Ramos (cell line): Measurements from ENCODE around the gene HCFC1.

Source experiments
- in situ Hi-C: fragments of 300-500 bp; cut with MboI; formaldehyde crosslinking; loops from one replicate; pipeline ENCODE4 v1.14.3; 2022; ENCODE audit warnings: low sequenced_read_pairs; ENCODE audit not compliant: unreplicated experiment

HCFC1 gene

DNA sequence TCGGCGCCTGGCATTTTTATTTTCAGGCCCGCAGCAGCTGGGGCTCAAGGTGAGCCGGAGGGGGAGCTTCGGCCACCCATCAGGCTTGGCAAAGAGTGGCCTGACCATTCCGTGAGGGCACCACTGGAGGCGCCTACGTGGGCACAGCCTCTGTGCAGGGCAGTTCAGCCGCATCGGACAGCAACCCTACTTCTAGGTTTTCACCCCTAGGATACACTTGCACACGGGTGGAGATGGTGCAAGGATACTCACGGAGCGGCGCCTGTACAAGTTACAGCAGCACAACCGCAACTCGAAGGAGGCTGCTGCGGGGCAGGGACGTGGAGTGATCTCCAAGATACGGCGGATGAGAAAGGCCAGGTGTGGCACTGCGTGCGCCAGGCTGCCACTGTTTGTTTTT lies 10.8 kb downstream of the HCFC1 start:
- in situ Hi-C loops, result no loop called here

DNA sequence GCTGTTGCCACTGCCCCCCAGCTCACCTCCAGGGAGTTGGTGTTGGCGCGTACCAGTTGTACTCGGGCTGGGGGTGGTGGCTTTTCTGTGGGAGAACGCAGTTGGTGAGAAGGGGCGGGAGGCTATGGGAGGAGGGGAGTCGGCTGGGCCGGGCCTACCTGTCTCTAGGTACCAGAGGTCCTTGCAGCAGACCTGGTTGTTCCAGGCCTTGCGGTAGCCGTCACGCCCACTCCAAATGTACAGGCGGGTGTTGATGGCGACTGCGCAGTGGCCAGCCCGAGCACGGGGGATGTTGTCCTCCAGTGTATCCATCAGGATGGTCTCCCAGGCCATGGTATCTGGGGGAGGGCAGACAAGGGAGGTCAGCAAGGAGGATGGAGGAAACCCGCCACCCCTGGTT lies 11.5 kb downstream of the HCFC1 start:
- in situ Hi-C loops, result no loop called here

DNA sequence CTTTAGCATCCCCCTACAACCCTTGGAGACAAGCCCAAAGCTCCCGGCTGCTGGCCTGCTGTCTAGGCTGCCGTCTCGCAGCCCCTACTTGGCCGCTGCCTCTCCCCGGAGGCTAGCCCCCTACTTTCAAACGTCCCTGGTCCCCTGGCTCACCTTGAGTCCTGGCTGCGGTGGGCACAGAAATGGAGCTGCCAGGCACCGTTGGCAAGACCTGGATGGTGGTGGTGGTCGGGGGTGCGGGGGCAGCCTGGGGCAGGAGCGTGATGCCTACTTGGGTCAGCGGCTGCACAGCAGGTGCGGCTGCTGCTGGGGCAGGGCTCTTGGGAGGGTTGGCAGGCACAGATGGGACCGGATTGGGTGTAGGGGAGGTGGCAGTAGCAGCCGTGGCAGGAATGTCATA lies 12.0 kb downstream of the HCFC1 start:
- in situ Hi-C loops, result loop anchor here (10.0 kb wide), 1 partner anchor 195 kb away; the partner anchor contains the start of gene PLXNB3

DNA sequence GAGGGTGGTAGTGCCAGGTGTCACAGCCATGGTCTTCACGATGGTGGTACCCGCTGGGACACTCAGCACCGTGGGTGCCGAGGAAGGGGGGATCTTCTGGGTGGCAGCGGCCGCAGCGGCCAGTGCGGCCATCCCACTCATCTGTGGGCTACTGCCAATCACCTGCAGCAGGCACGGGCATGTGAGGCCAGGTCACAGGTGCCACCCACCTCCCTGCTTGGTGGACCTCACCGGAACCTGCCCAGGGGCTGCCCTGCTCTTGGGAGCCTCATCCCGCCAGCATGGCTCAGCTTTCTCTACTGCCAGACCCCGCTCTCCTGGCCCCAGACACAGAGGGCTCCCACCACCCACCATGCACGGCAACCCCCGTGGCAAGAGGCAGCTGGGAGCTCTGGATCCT lies 13.0 kb downstream of the HCFC1 start:
- in situ Hi-C loops, result loop anchor here (10.0 kb wide), 1 partner anchor 194 kb away; the partner anchor contains the start of gene PLXNB3

DNA sequence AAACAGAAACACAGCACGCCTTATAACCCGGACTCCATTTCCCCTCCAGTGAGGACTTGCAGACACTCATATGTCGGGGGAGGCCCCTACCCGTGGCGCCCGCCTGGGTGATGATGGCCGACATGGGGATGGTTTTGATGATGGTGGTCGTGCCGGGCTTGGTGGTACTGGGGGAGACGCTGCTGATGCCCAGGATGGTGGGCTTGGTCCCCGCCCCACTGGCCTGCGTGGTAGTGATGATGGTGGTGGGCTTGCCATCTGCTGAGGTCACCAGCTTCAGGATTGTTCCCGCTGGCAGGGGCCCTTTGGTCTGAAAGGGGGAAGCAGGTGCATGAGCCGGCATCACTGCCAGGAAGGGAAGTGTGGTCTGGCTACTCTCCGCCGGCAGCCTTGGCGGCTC lies 14.4 kb downstream of the HCFC1 start:
- in situ Hi-C loops, result loop anchor here (10.0 kb wide), 1 partner anchor 192 kb away; the partner anchor contains the start of gene PLXNB3

DNA sequence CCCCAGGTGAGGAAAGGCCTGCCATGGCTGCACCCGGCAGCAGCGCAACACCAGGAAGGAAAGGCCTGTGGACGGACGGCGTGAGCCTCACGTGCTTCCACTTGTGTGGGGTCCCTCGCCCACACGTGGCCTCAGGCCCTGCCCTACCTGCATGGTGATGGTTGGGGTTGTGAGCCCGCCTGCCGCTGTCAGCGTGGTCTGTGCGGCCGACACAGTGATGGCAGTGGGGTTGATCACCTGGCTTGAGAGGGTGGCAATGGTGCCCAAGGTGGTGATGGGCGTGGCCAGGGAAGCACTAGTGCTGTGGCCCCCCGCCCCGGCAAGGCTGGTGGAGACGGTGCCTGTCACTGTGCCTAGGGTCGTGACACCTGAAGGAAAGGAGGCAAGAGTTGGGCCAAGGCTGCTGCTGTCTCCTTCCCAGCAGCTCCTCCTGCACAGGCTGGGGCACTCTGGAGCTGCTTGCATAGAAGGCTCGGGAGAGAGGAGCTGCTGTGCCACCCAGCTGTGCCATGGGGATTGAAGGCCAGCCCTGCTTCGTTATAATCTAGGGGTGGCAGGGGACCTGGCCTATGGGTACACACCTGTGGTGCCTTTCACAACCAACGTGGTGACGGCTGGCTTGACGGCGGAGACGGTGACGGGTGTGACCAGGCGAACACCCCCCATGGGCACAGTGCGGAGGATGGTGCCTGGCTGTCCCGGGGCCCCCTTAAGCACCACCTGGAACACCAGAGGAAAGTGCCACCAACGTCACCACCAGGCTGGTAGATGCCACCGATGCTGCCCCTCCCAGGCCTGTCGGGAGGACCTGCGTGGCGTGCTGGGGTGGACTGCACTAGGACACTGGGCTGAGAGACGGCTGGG lies 15.3 kb downstream of the HCFC1 start:
- in situ Hi-C loops, result loop anchor here (10.0 kb wide), 1 partner anchor 191 kb away; the partner anchor contains the start of gene PLXNB3

DNA sequence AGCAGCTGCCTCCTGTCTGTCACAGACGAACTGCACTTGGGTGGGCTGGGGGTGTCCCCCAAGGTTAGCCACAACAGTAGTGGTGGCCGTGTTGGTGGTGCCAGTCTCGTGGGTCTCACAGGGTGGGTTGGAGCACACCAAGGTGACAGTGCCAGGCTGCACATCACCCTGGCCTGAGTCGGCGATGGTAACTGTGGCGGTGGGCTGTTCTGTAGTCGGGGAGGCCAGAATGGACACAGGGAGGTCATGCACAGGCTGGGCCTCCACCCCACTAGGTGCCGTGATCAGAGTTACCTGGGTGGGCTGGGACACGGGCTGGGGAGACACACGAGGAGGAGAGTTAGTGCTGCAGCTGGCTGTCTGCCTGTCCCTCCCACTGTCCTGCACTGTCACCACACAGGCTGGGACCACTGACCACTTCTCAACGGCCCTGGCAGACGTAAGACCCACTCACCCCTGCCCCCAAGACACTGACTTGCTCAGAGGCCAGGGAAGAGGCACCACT lies 16.3 kb downstream of the HCFC1 start:
- in situ Hi-C loops, result loop anchor here (10.0 kb wide), 1 partner anchor 190 kb away; the partner anchor contains the start of gene PLXNB3

DNA sequence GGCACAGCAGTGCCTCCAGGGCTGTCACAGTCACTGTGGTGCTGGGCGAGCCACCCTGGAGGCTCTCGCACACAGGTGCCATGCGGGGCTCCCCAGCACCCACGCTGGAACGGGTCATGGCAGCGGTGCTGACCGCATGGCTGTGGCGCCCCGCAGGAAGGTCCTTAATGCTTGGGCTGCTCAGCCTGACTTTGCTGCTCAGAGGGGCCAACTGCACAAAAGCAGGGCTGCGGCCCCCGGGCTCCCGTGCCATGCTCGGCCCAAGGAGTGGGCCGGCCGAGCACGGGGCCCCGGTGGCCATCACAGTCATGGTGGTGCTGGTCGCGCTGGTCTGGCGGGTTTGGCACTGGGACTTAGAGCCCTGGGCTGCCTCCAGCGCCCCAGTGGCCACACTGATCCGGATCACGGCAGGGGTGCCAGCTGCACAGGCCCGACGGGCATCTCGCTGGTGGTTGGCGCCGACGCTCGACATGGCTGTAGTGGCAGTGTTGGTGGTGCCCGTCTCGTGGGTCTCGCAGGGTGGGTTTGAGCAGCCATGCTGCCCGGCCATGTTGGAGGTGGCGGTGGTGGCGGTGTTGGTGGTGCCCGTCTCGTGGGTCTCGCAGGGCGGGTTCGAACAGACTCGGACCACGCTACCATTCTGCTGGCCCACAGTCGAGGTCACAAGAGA lies 16.9 kb downstream of the HCFC1 start:
- in situ Hi-C loops, result loop anchor here (10.0 kb wide), 1 partner anchor 190 kb away; the partner anchor contains the start of gene PLXNB3

DNA sequence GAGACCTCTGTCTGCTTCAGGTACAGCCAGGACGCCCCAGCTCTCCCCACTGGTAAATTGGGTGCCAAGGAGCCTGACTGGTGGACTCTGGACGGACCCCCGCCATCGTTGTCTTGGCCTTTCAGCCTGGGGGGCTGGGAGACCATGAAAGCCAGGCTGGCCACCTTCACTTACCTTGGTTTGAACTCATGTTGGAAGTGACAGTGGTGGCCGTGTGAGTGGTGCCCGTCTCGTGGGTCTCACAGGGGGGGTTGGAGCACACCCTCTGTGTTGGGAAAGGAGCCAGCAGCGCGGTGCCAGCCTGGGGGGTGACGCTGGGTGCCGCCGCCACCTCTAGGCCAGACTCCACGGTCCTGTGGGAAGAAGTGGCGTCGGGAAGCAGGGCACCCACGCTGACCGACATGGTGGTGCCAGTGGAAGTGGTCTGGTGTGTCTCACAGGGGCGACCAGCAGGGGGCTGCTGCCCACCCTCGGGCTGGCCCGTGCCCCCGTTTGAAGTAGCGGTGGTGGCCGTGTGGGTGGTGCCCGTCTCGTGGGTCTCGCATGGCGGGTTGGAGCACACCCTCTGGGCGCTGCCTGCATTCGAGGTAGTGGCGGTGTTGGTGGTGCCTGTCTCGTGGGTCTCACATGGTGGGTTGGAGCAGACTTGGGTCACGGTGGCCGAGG lies 17.6 kb downstream of the HCFC1 start:
- in situ Hi-C loops, result loop anchor here (10.0 kb wide), 1 partner anchor 189 kb away; the partner anchor contains the start of gene PLXNB3

DNA sequence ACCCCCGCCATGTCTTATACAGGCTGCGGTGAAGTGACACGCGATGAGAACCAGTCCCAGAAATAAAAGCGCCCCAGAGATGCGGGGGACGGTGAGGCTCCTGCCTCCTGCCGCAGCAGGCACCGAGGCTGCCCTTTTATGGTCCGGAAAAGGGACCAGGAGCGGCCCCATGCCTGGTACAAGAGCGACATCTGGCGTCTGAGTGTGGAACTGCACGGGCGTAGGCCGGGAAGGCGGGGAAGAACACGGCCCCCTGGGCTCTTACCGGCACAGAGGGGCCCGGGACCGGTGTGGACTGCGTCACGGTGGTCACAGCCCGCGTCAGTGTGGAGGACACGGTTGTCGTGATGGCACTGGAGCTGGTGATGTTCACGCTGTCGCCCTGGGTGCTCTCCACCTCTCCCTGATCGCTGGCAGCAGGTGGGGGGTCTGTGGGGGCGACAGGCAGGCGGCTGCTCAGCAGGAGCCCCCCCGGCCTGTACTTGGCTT lies 18.2 kb downstream of the HCFC1 start:
- in situ Hi-C loops, result loop anchor here (10.0 kb wide), 1 partner anchor 189 kb away; the partner anchor contains the start of gene PLXNB3

DNA sequence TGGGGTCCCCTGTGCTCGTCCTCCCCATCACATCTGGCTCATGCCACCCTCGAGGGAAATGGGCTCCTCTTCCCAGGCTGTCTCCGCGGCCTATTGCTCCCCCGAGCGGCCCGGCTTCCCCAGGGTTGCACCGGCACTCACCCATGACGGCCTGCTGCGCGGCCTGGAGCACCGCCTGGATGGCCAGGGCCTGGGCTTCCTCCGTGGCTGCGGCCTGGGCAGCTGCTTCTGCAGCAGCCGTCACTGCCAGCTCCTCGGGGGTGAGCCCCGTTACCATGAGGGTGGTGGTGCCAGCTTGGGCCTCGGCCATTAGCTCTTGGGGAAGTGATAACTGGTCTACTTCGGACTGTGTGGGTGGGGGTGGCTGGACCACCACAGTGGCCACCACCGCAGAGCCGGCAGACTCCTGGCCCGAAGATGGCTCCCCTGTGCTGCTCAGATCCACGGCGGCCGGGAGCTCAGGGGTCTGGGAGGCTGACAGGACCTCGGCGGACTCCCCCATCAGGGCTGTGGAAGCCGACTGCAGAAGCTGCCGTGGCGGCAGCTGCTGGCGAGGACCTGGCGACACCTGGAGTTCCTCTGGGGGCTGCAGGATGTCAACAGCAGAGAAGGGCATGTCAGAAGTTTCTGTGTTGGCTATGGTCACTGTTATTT lies 19.1 kb downstream of the HCFC1 start:
- in situ Hi-C loops, result loop anchor here (10.0 kb wide), 1 partner anchor 188 kb away; the partner anchor contains the start of gene PLXNB3

DNA sequence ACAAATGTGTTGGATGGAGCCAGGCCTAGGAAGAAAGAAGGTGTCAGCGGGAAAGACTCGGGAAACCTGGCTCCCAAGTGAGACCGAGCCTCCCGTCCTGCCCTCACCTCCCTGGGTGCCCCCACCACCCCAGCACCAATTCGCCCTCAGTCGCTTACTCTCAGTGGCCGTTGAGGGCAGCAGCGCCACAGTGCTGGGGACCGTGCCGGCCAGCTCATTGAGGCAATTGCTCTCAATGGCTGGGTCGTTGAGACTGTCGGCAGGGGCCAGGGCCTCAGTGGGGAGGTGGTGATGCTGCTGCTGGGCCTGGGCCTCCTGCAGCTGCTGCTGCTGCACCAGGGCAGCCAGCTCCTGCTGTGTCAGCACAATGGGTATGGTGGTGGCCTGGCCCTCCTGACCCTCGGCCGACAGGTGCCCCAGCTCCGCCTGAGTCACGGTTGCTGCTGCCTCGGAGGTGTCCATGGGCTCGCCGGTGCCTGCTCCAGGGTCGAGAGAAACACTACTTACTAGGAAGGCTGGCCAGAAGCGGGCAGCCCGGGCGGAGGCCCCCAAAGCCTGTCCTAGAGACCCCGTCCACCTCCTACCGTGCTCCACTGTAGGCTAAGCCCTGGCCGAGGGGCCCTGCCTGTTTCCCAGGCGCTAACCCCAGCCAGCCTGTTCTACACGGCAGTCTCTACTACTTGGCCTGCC lies 19.8 kb downstream of the HCFC1 start:
- in situ Hi-C loops, result loop anchor here (10.0 kb wide), 1 partner anchor 187 kb away; the partner anchor contains the start of gene PLXNB3

DNA sequence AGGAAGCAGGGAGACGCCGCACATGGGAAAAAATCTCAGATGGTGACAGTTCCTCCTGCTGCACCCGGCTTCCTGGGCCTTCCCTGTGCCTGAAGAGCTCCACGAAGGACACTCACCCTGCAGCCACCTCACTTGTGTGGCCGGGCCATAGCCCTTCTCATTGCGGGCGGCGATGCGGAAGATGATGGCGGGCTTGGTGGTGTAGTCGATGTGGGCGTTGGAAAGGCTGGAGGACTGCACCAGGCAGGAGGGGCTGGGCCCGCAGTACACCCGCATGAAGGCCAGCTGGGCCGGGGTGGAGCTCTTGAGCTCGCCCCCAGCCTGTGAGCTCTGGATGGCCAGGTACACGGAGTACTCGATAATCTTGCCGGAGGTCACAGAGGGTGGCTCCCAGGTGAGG lies 21.5 kb downstream of the HCFC1 start:
- in situ Hi-C loops, result loop anchor here (10.0 kb wide), 1 partner anchor 185 kb away; the partner anchor contains the start of gene PLXNB3

DNA sequence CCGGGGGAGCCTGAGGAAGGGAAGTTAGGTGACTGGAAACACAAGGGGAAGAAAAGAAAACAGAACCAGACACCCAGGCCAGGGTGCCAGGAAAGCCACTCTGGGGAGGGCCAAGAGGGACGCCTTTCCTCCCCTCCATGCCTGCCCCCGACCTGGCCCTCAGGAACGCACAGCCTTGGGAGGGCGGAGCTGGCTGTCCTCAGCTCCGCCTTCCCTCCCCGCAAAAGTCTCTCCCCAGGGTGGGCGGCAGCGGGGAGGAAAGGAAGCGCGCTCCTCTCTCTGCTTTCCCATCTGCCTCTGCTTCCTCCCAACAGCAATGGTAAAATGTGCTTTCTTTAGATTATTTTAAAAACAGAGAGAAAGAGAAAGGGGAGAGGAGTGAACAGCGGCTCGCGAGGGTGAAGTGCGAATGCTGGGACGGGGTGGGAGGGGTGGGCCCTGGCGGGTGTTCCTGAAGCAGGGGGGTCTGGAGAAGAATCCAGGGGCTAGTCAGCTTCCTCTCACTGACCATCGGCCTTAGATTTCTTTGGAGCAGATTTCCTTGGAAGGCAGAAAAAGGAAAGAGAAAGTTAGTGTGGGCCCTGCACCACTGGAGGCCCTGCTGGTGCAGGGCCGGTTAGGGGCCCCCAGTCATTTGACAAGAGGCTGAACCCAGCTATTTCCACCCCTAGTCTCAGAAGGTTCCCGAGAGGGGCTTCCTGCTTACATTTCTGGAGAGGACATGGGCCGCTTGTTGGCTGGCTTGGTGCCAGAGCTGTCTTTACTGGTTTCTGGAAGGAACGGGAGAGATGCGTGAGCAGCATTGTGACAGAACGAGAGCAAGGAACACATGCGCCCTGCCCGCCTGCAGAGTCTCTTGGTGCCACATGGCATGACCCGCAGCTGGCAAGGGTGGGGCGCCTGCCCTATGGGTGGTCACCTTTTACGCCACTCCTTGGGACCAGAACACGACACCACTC lies 22.5 kb downstream of the HCFC1 start:
- in situ Hi-C loops, result no loop called here

DNA sequence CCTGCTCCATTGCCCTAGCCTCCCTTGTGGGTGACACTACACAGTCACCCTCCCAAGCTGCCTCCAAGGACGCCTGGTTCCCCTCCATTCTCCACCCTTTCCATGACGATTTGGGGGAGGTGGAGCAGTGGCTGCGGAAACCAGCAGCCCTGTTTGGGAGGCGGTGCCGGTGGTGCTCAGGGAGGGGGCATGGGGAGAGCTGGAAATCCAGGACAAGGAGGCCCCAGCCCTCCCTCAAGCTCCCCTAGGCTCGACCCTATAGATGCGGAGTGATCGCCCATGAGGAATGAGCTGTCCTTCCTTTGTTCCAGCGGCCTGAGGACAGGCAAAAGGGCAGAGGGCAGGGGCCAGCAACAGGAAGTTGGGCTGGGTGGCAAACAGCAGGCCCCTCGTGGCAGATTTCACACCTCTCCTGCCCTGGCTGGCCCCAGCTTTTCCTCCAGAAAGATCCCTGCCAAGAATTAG lies 23.6 kb downstream of the HCFC1 start:
- in situ Hi-C loops, result no loop called here

DNA sequence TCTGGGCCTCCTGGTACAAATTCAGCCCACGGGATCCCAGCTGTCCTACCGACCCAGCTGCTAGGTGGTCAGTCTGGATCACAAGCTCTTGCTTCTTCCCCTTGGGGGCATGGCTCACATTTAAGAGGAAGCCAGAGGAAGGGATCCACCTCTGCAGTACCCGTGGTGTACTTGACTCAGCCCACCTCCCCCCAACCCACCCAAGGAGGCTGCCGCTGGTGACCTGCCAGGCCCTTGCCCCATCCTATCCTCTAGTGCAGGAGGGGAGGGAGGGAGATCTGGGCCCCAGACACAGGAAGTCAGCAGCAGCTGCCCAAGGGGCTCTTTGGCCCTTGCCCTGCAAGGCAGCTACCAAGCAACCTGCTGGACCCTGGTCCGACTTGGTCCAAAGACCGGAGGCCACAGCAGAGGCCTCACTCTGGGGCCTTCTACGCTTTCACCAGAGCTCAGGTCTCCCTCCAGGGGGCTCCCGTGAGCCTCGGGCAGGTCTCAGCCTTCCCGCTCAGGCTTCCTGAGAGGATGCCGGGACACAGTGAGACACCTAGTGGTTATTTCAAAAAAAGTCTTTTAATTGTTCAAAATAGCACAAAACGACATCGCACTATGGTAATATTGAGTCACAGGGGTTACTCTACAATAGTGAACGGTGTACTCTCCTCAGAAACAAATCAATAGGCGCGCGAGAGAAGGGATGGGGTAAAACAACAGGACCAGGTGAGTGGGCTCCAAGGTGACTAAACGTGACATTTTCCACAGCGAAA lies 24.4 kb downstream of the HCFC1 start:
- in situ Hi-C loops, result no loop called here
